CD4-positive, alpha-beta memory T cell (primary cell): Measurements from ENCODE around the gene UBQLN1. TPM values are rescaled to one million over a fixed set of nuclear protein-coding genes. Genes with fewer than 3 reads are reported as not detected.

Experiments used
- CTCF ChIA-PET: fragments of 350-600 bp; sonication (Branson Sonifier 250); formaldehyde crosslinking; loops from one replicate; lab custom pipeline; 2021; ENCODE audit warnings: inconsistent platforms; ENCODE audit not compliant: partially characterized antibody; lab: Charles Lee
- POLR2A ChIA-PET: fragments of 350-600 bp; sonication (Branson Sonifier 250); formaldehyde crosslinking; loops from one replicate; lab custom pipeline; 2021; ENCODE audit not compliant: partially characterized antibody; lab: Charles Lee
- DNase-seq, 5 donors: peaks; one replicate each; pipeline versions ENCODE4 v3.0.0 to v3.0.0-alpha.2; 2020 to 2022; ENCODE audit warnings: mixed read lengths in 1 of 5
- H3K27ac ChIP-seq: one replicate; pipeline ENCODE4 v1.7.0; 2013; ENCODE audit warnings: low read depth, low read length
- H3K27me3 ChIP-seq: 2 replicates; pipeline ENCODE4 v1.7.0; 2013; ENCODE audit warnings: mild to moderate bottlenecking, low read length, moderate library complexity; ENCODE audit not compliant: insufficient read depth
- H3K36me3 ChIP-seq: 2 replicates; pipeline ENCODE4 v1.7.0; 2013; ENCODE audit warnings: mild to moderate bottlenecking, low read length, moderate library complexity; ENCODE audit not compliant: insufficient read depth
- H3K4me1 ChIP-seq: 2 replicates; pipeline ENCODE4 v1.7.0; 2013; ENCODE audit warnings: mild to moderate bottlenecking, low read length, moderate library complexity; ENCODE audit not compliant: insufficient read depth
- H3K4me3 ChIP-seq, 2 donors: one replicate each; pipeline ENCODE4 v1.7.0; 2013; ENCODE audit warnings: low read length in 2 of 2, mild to moderate bottlenecking in 1 of 2
- H3K9me3 ChIP-seq, 2 donors: one replicate each; pipeline ENCODE4 v1.7.0; 2013; ENCODE audit warnings: low read length in 2 of 2, control low read depth in 1 of 2; ENCODE audit not compliant: control insufficient read depth in 1 of 2
- H3K27ac Mint-ChIP-seq, 7 donors: one replicate each; pipeline ENCODE4 v1.8.0; 2020 to 2021; ENCODE audit warnings: mixed read lengths in 7 of 7, mild to moderate bottlenecking in 6 of 7, inconsistent platforms in 3 of 7, moderate library complexity in 3 of 7
- H3K27me3 Mint-ChIP-seq, 2 donors: one replicate each; pipeline ENCODE4 v1.8.0; 2020 to 2021; ENCODE audit warnings: mixed read lengths in 2 of 2
- H3K36me3 Mint-ChIP-seq, 2 donors: one replicate each; pipeline ENCODE4 v1.8.0; 2020 to 2021; ENCODE audit warnings: mixed read lengths in 2 of 2, inconsistent platforms in 1 of 2, mild to moderate bottlenecking in 1 of 2
- H3K4me1 Mint-ChIP-seq, 4 donors: one replicate each; pipeline ENCODE4 v1.8.0; 2020 to 2021; ENCODE audit warnings: mixed read lengths in 4 of 4, mild to moderate bottlenecking in 1 of 4
- H3K4me3 Mint-ChIP-seq, 8 donors: one replicate each; pipeline ENCODE4 v1.8.0; 2020 to 2021; ENCODE audit warnings: mixed read lengths in 8 of 8, mild to moderate bottlenecking in 7 of 8, moderate library complexity in 6 of 8, inconsistent platforms in 3 of 8
- H3K9me3 Mint-ChIP-seq, 8 donors: one replicate each; pipeline ENCODE4 v1.8.0; 2020 to 2021; ENCODE audit warnings: mixed read lengths in 8 of 8, mild to moderate bottlenecking in 5 of 8, inconsistent platforms in 3 of 8, moderate library complexity in 1 of 8
- intact Hi-C: fragments of 100-400 bp; cut with micrococcal nuclease; formaldehyde crosslinking; loops from one replicate; pipeline ENCODE4 v1.15.1; 2023
- polyA plus RNA-seq, 2 donors: library from polyadenylated mRNA; unstranded; fragments of 300-500 nt; fragmentation: Illumina TruSeq; gene quantifications; one replicate each; pipeline ENCODE4 v1.2.3, GENCODE V29; 2021
- total RNA-seq, 2 experiments: library from RNA; stranded (reverse); gene quantifications; one replicate each; pipeline ENCODE4 v1.2.3, GENCODE V29; 2021

Gene UBQLN1
- total and polyA plus RNA-seq, 4 experiments from 2014 or later, result 66.8 to 122 (median 93.2) TPM

- H3K27me3 ChIP-seq, result no peaks in the 10 kb centered on the region
- H3K36me3 ChIP-seq, result no peaks in the 10 kb centered on the region
- Mint-ChIP-seq H3K4me3 (peak overlapping the region in 7 of 8 donors; percentile 15 to 71 (median 46)), H3K27ac (peak overlapping the region in 4 of 7 donors; percentile 1 to 55 (median 30)), H3K4me1 (peaks cover 46 to 83% (median 63%) of the 10 kb centered on the region in 4 donors), H3K36me3 (peaks cover 0 to 8% of the 10 kb centered on the region in 2 donors), H3K9me3 (no peaks in the 10 kb centered on the region), H3K27me3 (no peaks in the 10 kb centered on the region)
- H3K9me3 ChIP-seq, result no peaks in the 10 kb centered on the region
- H3K4me1 ChIP-seq, result peaks cover 88% of the 10 kb centered on the region
- intact Hi-C loops, result no loop called here
- no peak for DNase-seq
- CTCF ChIA-PET, result interaction anchor here (0.7 to 1.7 kb wide), 2 partner anchors 9 to 220 kb away, joined by 3 to 4 read pairs; partner anchors contain the start of gene UBQLN1
- H3K4me3 ChIP-seq, result no peak overlapping the region
- no peak overlapping the region for H3K27ac ChIP-seq
- POLR2A ChIA-PET, result interaction anchor here (1.0 to 2.1 kb wide), 2 partner anchors 9 to 12 kb away, joined by 3 to 13 read pairs; partner anchors contain the start of gene UBQLN1
Observed at GRCh38 chr9:83698976-83699585, 8.7 kb downstream of the UBQLN1 start.

DNA sequence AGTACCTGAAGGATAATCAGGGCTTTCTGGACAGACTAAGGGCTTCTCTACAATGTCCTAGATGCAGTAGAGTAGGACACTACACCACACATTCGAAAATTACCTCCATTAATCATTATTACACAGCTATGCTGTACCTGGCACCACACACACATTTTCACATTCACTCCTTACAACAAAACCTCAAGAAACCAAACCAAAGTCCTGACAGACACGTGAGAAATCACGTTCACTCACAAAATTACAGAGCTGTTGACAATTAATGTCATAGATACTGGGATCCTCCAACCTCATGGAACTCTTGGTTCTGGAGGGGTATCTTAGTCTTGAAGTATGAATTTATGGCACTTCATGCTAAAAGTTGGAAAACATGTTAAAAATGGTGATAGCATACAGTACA, 16.3 kb downstream of the UBQLN1 start:
- no peaks in the 10 kb centered on the region for H3K36me3 ChIP-seq
- H3K27ac ChIP-seq, result no peak overlapping the region
- H3K9me3 ChIP-seq, result no peaks in the 10 kb centered on the region
- no peaks in the 10 kb centered on the region for H3K27me3 ChIP-seq
- intact Hi-C loops, result no loop called here
- no peak overlapping the region for H3K4me3 ChIP-seq
- H3K27ac Mint-ChIP-seq, result peak overlapping the region in 4 of 7 donors; percentile 22 to 85 (median 44)
- H3K9me3 Mint-ChIP-seq, result no peaks in the 10 kb centered on the region
- CTCF ChIA-PET, result interaction anchor here (1.0 kb wide), 1 partner anchor 624 kb away, joined by 3 read pairs; no protein-coding TSS in a partner anchor
- H3K36me3 Mint-ChIP-seq, result peaks cover 0 to 2% of the 10 kb centered on the region in 2 donors
- H3K4me1 Mint-ChIP-seq, result peaks cover 60 to 89% (median 75%) of the 10 kb centered on the region in 4 donors
- POLR2A ChIA-PET, result interaction anchor here (1.0 to 1.2 kb wide), 2 partner anchors 13 to 15 kb away, joined by 3 to 4 read pairs; no protein-coding TSS in a partner anchor
- peak overlapping the region in 6 of 8 donors; percentile 3 to 63 (median 20) for H3K4me3 Mint-ChIP-seq
- no peak for DNase-seq
- H3K4me1 ChIP-seq, result peaks cover 94% of the 10 kb centered on the region
- H3K27me3 Mint-ChIP-seq, result no peaks in the 10 kb centered on the region

- Mint-ChIP-seq H3K27ac (peak overlapping the region in 2 of 7 donors; percentile 9 to 30), H3K27me3 (no peaks in the 10 kb centered on the region), H3K4me3 (peak overlapping the region in 6 of 8 donors; percentile 26 to 72 (median 42)), H3K36me3 (peaks cover 0 to 11% of the 10 kb centered on the region in 2 donors), H3K4me1 (peaks cover 56 to 78% (median 67%) of the 10 kb centered on the region in 4 donors), H3K9me3 (no peaks in the 10 kb centered on the region)
- no peak for DNase-seq
- intact Hi-C loops, result loop anchor here (2.0 kb wide), 1 partner anchor 16 kb away; no protein-coding TSS in a partner anchor
- ChIA-PET CTCF (no interaction called here), POLR2A (interaction anchor here (3.3 kb wide), 1 partner anchor 19 kb away, joined by 19 read pairs; the partner anchor contains the start of gene UBQLN1)
- H3K4me1 ChIP-seq, result peaks cover 85% of the 10 kb centered on the region
- no peak overlapping the region for H3K4me3 ChIP-seq
- H3K9me3 ChIP-seq, result no peaks in the 10 kb centered on the region
- H3K27ac ChIP-seq, result no peak overlapping the region
- no peaks in the 10 kb centered on the region for H3K27me3 ChIP-seq
- peaks cover 6% of the 10 kb centered on the region for H3K36me3 ChIP-seq
Observed at GRCh38 chr9:83688921-83689320, 18.8 kb downstream of the UBQLN1 start.

GRCh38 chr9:83681490-83681889, 26.3 kb downstream of the UBQLN1 start:
- peaks cover 15% of the 10 kb centered on the region for H3K4me1 ChIP-seq
- H3K4me3 ChIP-seq, result no peak overlapping the region
- H3K27ac ChIP-seq, result no peak overlapping the region
- CTCF ChIA-PET, result no interaction called here
- POLR2A ChIA-PET, result interaction anchor here (3.6 kb wide), 1 partner anchor 26 kb away, joined by 16 read pairs; the partner anchor contains the start of gene UBQLN1
- H3K9me3 ChIP-seq, result no peaks in the 10 kb centered on the region
- Mint-ChIP-seq H3K36me3 (peaks cover 25 to 66% of the 10 kb centered on the region in 2 donors), H3K27me3 (no peaks in the 10 kb centered on the region), H3K27ac (peak overlapping the region in 4 of 7 donors; percentile 15 to 59 (median 31)), H3K4me3 (no peak overlapping the region), H3K4me1 (peaks cover 15 to 40% (median 23%) of the 10 kb centered on the region in 4 donors), H3K9me3 (no peaks in the 10 kb centered on the region)
- H3K36me3 ChIP-seq, result peaks cover 36% of the 10 kb centered on the region
- DNase-seq, result no peak
- intact Hi-C loops, result no loop called here
- H3K27me3 ChIP-seq, result no peaks in the 10 kb centered on the region

DNA sequence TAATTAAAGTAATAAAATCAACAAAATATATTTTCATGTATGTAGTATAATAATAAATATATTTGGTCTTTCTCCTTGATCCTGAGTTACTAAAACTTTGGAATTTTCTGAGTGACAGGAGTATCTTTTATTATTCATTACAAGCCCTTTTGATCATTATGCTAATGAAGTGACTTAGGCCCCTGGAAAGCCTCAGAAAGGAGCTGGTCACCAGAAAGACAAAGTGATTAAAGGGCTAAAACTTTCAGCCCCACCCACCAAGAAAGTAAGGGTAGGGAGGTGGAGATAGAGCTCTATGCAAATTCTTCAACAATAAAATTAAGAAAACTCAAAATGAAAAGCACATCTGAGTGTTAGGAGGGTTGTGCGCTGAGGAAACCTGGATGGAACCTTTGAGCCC, 27.5 kb downstream of the UBQLN1 start:
- Mint-ChIP-seq H3K27ac (peak overlapping the region in 1 of 7 donors; percentile 52), H3K27me3 (no peaks in the 10 kb centered on the region), H3K36me3 (peaks cover 29 to 71% of the 10 kb centered on the region in 2 donors), H3K4me3 (no peak overlapping the region), H3K4me1 (peaks cover 12 to 44% (median 20%) of the 10 kb centered on the region in 4 donors), H3K9me3 (no peaks in the 10 kb centered on the region)
- POLR2A ChIA-PET, result interaction anchor here (1.0 to 3.6 kb wide), 2 partner anchors 28 to 300 kb away, joined by 3 to 16 read pairs; partner anchors contain the start of genes HNRNPK, RMI1 and UBQLN1
- Histone ChIP-seq H3K4me1 (peaks cover 5% of the 10 kb centered on the region), H3K4me3 (no peak overlapping the region), H3K27ac (no peak overlapping the region), H3K27me3 (no peaks in the 10 kb centered on the region), H3K9me3 (no peaks in the 10 kb centered on the region), H3K36me3 (peaks cover 39% of the 10 kb centered on the region)
- DNase-seq, result no peak
- intact Hi-C loops, result no loop called here
- CTCF ChIA-PET, result interaction anchor here (1.3 kb wide), 1 partner anchor 31 kb away, joined by 4 read pairs; no protein-coding TSS in a partner anchor

- intact Hi-C loops, result no loop called here
- peaks cover 45% of the 10 kb centered on the region for H3K36me3 ChIP-seq
- ChIA-PET POLR2A (interaction anchor here (1.5 to 2.3 kb wide), 2 partner anchors 14 to 30 kb away, joined by 4 to 7 read pairs; partner anchors contain the start of gene UBQLN1), CTCF (interaction anchor here (1.0 to 2.1 kb wide), 3 partner anchors 17 to 56 kb away, joined by 3 to 6 read pairs (median 4); partner anchors contain the start of gene UBQLN1)
- peak overlapping the region in 3 of 7 donors; percentile 24 to 52 (median 46) for H3K27ac Mint-ChIP-seq
- H3K4me3 ChIP-seq, result no peak overlapping the region
- H3K4me1 ChIP-seq, result no peaks in the 10 kb centered on the region
- H3K27ac ChIP-seq, result no peak overlapping the region
- H3K4me3 Mint-ChIP-seq, result no peak overlapping the region
- H3K27me3 ChIP-seq, result no peaks in the 10 kb centered on the region
- DNase-seq, result no peak
- H3K36me3 Mint-ChIP-seq, result peaks cover 40 to 82% of the 10 kb centered on the region in 2 donors
- H3K9me3 ChIP-seq, result no peaks in the 10 kb centered on the region
- no peaks in the 10 kb centered on the region for H3K27me3 Mint-ChIP-seq
- peaks cover 12 to 34% (median 16%) of the 10 kb centered on the region in 4 donors for H3K4me1 Mint-ChIP-seq
- H3K9me3 Mint-ChIP-seq, result no peaks in the 10 kb centered on the region
Observed at GRCh38 chr9:83677596-83677995, 30.2 kb downstream of the UBQLN1 start.

DNA sequence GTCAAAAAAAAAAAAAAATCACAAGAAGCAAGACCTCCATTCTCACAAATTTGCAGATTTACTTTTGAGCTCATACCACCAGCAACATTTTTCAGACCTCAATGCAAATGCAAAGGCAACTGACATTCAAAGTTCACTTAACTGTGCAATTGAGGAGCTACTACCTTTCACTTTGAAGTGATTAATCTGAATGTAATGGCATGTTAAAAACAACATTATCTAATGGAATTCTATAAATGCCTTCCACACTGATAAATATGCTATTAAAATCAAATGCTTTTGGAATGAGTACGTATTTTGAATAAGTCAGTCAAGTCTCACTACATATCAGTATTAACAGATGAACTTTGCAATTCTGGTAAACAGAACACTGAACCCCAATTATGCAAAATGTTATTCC, 32.3 kb downstream of the UBQLN1 start:
- no peak for DNase-seq
- Histone ChIP-seq H3K9me3 (no peaks in the 10 kb centered on the region), H3K27me3 (no peaks in the 10 kb centered on the region), H3K27ac (no peak overlapping the region), H3K4me3 (no peak overlapping the region), H3K36me3 (peaks cover 50% of the 10 kb centered on the region), H3K4me1 (no peaks in the 10 kb centered on the region)
- Mint-ChIP-seq H3K27me3 (no peaks in the 10 kb centered on the region), H3K4me3 (no peak overlapping the region), H3K27ac (peak overlapping the region in 3 of 7 donors; percentile 24 to 38 (median 37)), H3K4me1 (peaks cover 8 to 17% (median 12%) of the 10 kb centered on the region in 4 donors), H3K9me3 (peaks cover 0 to 2% (median 0%) of the 10 kb centered on the region in 8 donors), H3K36me3 (peaks cover 45 to 82% of the 10 kb centered on the region in 2 donors)
- intact Hi-C loops, result no loop called here
- CTCF ChIA-PET, result interaction anchor here (1.3 kb wide), 1 partner anchor 26 kb away, joined by 3 read pairs; no protein-coding TSS in a partner anchor
- POLR2A ChIA-PET, result interaction anchor here (0.6 kb wide), 1 partner anchor 52 kb away, joined by 3 read pairs; no protein-coding TSS in a partner anchor
